Measurements from ENCODE around the gene PAWR. TPM values are rescaled to one million over a fixed set of nuclear protein-coding genes. Genes with fewer than 3 reads are reported as not detected.

PAWR gene
- total RNA-seq, 1 donor from 2014 or later, result 127 TPM

GRCh38 chr12:79665212-79665887, 25.4 kb downstream of the PAWR start:
- no peaks in the 10 kb centered on the region for H3K9me3 Mint-ChIP-seq (ENCODE audit: low read depth)
- no peaks in the 10 kb centered on the region for H3K27me3 Mint-ChIP-seq (ENCODE audit: low read depth)
- peaks cover 6% of the 10 kb centered on the region for H3K36me3 Mint-ChIP-seq (ENCODE audit: low read depth)
- no peak for TF ChIP-seq CTCF (IDR thresholded peaks at IDR 0.05)
- no peak overlapping the region for H3K4me3 Mint-ChIP-seq (ENCODE audit: unreplicated experiment)
- H3K27ac Mint-ChIP-seq (ENCODE audit: unreplicated experiment), result peak overlapping the region; percentile 63
- DNase-seq (ENCODE audit: low spot score), result no peak
- H3K4me1 Mint-ChIP-seq (ENCODE audit: low read depth), result peaks cover 57% of the 10 kb centered on the region

DNA sequence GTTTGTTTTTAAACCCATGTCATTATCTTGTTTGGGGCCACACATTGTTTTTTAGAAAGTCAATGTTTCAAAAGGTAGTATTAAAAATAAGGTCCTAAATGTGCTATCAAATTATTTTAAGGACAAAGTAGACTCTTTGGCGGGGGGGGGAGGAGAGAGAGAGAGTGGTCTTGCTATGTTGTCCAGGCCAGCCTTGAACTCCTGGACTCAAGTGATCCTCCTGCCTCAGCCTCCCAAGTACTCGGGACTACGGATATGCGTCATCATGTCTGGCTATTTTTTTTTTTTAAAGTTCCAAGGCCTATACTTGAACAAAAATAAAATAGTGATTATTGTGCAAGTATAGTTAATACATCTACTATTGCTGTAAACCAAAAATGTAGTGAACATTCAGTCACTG, 26.2 kb downstream of the PAWR start:
- no peak overlapping the region for H3K4me3 Mint-ChIP-seq (ENCODE audit: unreplicated experiment)
- H3K4me1 Mint-ChIP-seq (ENCODE audit: low read depth), result peaks cover 56% of the 10 kb centered on the region
- no peak for TF ChIP-seq CTCF (IDR thresholded peaks at IDR 0.05)
- no peaks in the 10 kb centered on the region for H3K9me3 Mint-ChIP-seq (ENCODE audit: low read depth)
- H3K27me3 Mint-ChIP-seq (ENCODE audit: low read depth), result no peaks in the 10 kb centered on the region
- no peak overlapping the region for H3K27ac Mint-ChIP-seq (ENCODE audit: unreplicated experiment)
- H3K36me3 Mint-ChIP-seq (ENCODE audit: low read depth), result peaks cover 6% of the 10 kb centered on the region
- no peak for DNase-seq (ENCODE audit: low spot score)

DNA sequence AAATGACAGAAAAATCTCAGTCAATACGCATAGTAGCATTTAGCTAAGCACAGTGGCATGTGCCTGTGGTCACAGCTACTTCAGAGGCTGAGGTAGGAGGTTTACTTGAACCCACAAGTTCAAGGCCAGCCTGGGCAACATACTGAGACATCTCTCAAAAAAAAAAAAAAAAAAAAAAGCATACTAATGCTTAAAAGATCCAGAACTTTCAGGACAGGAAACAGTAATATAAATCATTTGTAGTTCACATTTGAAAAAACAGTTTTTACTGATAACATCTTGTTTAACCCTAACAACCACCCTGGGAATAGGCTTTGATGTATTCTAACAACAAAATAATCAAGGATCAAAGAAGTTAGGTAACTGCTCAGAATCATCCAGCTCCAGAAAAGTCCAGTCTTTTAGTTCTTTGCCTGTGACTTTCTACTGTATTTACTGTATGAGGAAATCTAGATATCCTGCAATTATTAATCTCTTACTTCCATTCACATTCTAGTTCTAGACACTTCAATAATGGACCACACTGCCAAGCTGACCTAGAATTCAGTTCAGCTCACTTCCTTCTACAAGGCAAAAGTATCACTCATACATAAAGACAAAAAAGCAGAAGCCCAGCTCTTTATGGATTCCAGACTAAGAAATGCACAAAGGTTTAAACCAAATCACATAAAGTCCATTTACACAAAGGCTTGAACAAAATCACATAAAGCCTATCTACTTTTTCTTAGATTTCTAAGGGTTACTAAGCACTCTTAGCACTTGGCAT, 28.5 kb downstream of the PAWR start:
- no peak for TF ChIP-seq CTCF (IDR thresholded peaks at IDR 0.05)
- no peak for DNase-seq (ENCODE audit: low spot score)
- Mint-ChIP-seq H3K27ac (ENCODE audit: unreplicated experiment) (peak overlapping the region; percentile 37), H3K9me3 (ENCODE audit: low read depth) (no peaks in the 10 kb centered on the region), H3K4me1 (ENCODE audit: low read depth) (peaks cover 57% of the 10 kb centered on the region), H3K4me3 (ENCODE audit: unreplicated experiment) (no peak overlapping the region), H3K36me3 (ENCODE audit: low read depth) (peaks cover 5% of the 10 kb centered on the region), H3K27me3 (ENCODE audit: low read depth) (no peaks in the 10 kb centered on the region)

- TF ChIP-seq CTCF (IDR thresholded peaks at IDR 0.05), result no peak
- Mint-ChIP-seq H3K27ac (ENCODE audit: unreplicated experiment) (peak overlapping the region; percentile 20), H3K4me1 (ENCODE audit: low read depth) (peaks cover 60% of the 10 kb centered on the region), H3K36me3 (ENCODE audit: low read depth) (peaks cover 5% of the 10 kb centered on the region), H3K4me3 (ENCODE audit: unreplicated experiment) (no peak overlapping the region), H3K27me3 (ENCODE audit: low read depth) (no peaks in the 10 kb centered on the region), H3K9me3 (ENCODE audit: low read depth) (no peaks in the 10 kb centered on the region)
- no peak for DNase-seq (ENCODE audit: low spot score)
Measured at GRCh38 chr12:79661629-79662028, 29.1 kb downstream of the PAWR start.

- H3K4me1 Mint-ChIP-seq (ENCODE audit: low read depth), result peaks cover 62% of the 10 kb centered on the region
- H3K36me3 Mint-ChIP-seq (ENCODE audit: low read depth), result peaks cover 8% of the 10 kb centered on the region
- no peaks in the 10 kb centered on the region for H3K9me3 Mint-ChIP-seq (ENCODE audit: low read depth)
- DNase-seq (ENCODE audit: low spot score), result no peak
- H3K4me3 Mint-ChIP-seq (ENCODE audit: unreplicated experiment), result no peak overlapping the region
- no peaks in the 10 kb centered on the region for H3K27me3 Mint-ChIP-seq (ENCODE audit: low read depth)
- TF ChIP-seq CTCF (IDR thresholded peaks at IDR 0.05), result no peak
- H3K27ac Mint-ChIP-seq (ENCODE audit: unreplicated experiment), result peak overlapping the region; percentile 24
Measured at GRCh38 chr12:79659961-79660431, 30.8 kb downstream of the PAWR start.

Data from chondrocyte (in vitro differentiated cells).